ENCODE data around the gene RRAS2.
A peak's percentile ranks its signal among the peaks of the same experiment; 100 is the strongest.

Gene RRAS2

DNA sequence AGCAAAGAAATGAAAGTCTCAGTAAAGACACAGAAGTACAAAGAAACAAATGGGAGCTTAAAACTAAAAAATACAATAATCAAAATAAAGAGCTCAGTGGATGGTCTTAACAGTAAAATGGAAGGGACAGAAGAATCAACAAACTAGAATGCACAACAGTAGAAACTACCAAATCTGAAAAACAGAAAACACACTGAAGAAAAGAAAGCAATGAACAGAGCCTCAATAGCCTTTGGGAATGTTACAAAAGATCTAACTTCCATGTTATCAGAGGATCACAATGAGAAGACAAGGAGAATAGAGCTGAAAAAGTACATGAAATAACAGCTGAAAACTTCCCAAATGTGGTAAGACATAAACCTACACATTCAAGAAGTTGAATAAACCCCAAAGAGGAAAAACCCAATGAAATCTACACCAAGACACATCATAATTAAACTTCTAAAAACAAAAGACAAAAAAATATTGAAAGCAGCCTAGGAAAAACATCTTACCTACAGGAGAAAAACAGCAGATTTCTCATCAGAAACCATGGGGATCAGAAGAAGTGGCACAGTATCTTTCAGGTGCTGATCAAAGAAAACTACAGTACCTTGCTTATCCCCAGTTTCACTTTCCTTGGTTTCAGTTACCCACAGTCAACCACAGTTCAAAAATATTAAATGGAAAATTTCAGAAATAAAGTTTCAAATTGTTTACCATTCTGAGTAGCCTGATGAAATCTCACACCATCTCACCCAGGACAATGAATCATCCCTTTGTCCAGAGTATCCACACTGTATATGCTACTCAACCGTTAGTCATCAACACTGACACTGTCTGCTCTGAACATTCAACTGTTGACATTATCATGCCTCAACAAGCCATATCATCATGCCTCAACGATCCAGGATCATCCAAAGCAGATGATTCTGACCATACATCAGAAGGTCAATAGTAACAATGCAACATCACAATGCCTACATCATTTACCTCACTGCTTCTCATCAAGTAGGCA, 22.2 kb downstream of the RRAS2 start:
- DNase-seq (ENCODE audit: low read depth in 2 of 2) = no peak

DNA sequence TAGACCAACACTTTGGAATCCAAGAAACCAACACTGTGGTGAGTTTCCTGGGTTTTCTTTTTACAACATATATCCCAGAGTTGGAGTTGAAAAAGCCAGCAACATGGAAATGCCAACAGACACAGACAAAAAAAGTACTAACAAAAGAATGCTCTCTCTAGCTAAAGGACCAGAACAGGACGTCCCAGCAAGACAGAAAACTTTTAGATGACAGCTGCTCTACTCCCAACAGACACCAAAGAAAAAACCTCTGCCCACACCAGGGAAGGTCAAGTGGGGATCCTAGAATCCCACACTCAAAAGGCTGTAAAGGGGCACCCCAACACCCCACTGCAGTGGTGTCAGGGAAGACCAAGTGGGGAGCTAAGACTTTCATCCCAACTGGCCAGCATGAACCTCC, 23.3 kb downstream of the RRAS2 start:
- no peak for DNase-seq (ENCODE audit: low read depth in 2 of 2)

DNA sequence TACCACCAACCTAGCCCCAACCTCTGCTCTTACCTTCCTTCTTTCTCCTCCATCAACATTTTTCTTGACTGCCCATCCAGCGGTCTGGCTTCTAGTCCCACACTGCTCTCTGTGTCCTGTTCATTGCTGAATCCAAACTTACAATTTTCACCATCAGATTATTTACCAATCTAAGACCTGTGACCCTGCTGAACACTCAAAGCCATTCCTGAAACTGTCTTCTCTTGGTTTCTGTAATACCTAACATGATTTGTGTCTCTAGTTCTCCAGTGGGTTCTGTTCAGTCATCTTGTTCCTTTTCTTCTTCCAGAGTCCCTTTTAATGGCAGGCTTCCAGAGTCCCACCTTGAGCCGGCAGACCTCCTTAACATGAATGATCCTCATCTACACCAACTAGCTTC, 24.1 kb downstream of the RRAS2 start:
- no peak for DNase-seq (ENCODE audit: low read depth in 2 of 2)

DNA sequence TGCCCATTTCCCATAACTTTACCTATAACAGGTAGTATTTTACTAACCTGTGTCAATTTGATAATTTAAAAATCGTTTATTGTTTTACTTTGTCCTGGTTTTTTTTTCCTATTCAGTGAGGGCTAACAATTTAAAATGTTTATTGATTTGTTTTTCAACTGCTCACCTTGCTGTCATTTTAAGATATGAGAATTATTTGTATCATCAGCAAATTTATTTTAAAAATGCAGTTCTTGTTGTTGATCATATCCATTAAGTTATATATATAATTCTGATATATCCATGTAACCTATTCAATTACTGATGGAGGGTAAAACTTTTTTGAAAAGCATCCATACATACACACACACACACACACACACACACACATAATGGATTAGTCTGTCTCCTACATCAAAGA, 24.8 kb downstream of the RRAS2 start:
- no peak for DNase-seq (ENCODE audit: low read depth in 2 of 2)

DNA sequence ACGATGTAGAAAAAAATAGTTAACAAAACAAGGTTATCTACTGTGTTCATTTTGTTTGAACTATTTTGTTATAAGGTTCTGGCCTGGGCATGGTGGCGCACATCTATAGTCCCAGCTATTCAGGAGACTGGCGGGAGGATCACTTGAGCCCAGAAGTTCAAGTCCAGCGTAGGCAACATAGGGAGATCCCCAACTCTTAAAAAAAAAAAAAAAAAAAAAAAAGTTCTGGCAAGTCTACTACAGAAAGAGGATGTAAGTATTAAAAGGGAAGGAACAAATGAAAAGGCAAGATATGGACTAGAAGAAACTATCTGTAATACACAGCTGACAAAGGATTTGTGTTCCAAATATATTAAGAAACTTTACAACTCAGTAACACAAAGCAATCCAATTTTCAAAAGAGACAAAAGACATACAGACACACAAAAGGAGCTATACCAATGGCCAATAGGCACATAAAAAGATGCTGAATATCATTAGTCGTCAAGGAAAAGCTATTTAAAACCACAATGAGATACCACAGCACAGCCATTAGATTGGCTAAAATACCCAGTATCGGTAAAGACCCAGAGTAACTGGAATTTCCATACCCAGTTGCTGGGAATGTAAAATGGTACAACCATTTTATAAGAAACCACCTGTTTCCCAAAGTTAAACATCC, 27.4 kb downstream of the RRAS2 start:
- DNase-seq (ENCODE audit: low read depth in 2 of 2) = no peak

DNA sequence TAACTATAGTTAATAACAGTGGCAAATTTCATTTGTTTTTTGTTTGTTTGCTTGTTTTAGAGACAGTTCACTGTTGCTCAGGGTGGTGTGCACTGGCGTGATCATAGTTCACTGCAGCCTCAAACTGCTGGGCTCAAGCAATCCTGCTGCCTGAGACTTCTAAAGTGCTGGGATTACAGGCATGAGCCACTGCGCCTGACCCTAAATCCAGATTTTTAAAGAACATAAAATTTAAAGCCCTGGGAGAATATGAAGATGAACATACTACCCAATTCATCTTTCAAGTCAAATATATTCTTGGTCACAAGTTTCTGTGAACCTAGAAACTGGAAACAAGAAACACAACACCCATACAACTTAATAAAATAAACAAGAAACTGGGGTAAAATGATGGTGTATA, 28.1 kb downstream of the RRAS2 start:
- no peak for DNase-seq (ENCODE audit: low read depth in 2 of 2)

DNA sequence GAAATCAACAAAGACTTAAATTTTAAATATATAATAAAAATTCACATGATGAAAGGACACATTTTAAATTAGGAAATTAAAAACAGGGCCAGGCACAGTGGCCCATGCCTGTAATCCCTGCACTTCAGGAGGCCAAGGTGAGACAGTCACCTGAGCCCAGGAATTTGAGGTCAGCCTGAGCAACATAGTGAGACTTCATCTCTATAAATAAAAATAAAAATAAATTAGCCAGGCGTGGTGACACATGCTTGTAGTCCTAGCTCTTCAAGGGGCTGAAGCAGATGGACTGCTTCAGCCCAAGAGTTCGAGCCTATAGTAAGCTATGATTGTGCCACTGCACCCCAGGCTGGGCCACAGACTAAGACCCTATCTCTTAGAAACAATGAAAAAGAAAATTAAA, 29.3 kb downstream of the RRAS2 start:
- no peak for DNase-seq (ENCODE audit: low read depth in 2 of 2)

DNA sequence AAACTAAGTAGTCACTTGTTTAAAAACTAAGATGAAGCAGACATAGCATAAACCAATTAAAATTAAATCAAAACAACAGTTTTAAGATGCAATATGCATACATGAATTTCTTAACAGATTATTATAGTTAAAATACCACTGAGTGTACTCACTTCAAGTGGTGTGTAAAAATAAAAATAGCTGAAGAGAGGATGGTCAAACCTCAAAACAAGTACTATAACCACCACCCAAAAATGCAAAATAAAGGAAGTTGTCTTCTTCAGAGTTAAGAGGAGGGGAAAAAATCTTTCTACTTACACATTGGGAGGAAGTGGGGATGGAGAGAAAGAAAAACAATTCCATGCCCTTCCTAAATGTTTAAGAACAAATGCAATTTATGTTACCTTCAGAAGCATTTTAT, 31.9 kb downstream of the RRAS2 start:
- no peak for DNase-seq (ENCODE audit: low read depth in 2 of 2)

DNA sequence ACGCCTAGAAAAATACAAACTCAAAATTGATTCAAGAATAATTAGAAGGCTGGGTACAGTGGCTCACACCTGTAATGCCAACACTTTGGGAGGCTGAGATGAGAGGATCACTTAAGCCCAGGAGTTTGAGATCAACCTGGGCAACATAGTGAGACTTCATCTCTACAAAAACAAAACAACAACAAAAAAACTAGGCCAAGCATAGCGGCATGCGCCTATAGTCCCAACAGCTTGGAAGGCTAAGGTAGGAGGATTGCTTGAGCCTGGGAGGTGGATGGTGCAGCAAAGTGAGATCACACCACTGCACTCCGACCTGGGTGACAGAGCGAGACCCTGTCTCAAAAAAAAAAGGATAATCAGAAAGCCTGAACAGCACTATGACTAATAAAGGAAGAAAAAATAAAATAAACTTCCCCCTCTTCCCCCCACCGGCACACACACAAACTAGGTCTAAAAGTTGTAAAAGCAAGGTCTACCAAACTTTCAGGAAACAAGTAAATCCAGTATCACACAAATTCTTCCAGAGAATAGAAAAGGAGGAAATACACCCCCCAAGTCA, 35.8 kb downstream of the RRAS2 start:
- DNase-seq (ENCODE audit: low read depth in 2 of 2) = no peak

DNA sequence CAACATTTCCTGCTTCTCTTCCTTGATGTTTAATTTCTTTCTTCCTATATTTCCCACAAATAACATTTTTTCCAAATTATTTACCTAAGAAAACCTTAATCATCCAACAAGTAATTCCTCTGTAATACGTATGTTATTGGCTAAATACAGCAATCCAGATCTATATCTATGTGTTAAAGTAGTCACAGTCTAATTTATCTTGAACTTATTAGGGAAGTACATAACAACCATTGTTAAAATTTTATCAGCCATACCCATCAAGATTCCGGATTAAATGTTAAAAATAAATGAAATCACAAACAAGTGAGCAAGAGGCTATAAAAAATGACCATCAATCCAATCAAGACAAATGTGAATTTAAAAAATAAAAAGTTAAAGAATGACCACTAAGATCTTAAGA, 36.5 kb downstream of the RRAS2 start:
- no peak for DNase-seq (ENCODE audit: low read depth in 2 of 2)

DNA sequence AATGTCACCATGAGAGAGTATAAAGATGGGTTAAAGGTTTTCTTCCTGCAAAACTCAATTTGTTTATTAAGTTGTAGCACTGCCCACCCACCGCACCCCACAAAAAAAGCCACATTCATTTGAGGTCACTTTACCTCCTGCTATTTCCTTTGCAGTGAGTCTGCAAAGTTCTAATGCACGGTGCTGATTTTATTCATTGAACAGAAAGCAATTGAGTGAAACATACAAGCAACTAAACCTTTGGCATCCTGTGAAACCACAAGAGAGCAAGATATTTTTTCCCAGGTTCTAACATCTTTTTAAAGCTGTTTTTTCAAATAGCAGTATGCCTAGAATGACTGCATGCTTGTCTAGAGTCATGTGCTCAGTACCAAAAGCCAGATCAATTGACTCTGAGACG, 39.0 kb downstream of the RRAS2 start:
- peak in 1 of 2 donors; percentile 6 for DNase-seq (ENCODE audit: low read depth in 2 of 2)

DNA sequence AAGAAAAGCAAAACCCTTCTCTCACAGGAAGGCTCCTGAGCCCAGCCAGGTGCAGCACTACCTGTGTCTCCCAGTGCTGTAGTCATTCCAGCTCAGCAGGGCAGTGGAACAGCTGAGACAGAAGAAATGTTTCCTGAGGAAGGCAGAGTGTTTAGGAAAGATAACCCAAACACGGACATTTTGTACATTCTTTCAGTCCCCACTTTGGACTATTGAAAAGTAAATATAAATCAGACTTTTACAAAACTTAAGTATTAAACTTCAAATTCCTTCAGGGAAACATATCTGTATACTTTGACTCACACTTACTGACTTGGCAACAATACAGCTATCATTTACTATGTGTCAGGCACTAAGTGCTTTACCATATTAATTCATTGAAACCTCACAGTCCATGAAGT, 40.4 kb downstream of the RRAS2 start:
- no peak for DNase-seq (ENCODE audit: low read depth in 2 of 2)

DNA sequence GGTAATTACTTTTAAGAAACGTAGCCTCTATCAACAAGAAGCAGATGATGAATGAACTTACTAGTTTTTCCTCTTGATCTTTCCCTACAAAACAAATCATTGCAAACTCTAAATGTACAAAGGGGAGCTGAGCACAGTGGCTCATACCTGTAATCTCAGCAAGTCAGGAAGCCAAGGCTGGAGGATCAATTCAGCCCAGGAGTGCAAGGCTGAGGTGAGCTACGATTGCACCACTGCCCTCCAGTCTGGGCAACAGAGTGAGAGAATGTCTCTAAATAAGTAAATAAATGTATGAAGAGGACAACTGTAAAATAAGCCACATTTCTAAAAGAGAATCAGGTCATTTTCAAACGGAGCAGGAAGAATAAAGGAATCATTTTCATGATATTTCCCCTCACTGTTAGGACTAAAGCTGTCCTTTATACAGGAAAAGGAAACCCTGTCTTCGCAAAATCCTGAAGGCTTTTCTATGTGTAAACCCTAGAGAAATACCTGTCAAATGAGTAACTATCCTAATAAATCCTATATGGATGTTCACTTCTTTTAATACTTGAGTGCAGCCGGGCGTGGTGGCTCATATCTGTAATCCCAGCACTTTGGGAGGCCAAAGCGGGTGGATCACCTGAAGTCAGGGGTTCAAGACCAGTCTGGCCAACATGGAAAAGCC, 41.2 kb downstream of the RRAS2 start:
- no peak for DNase-seq (ENCODE audit: low read depth in 2 of 2)

DNA sequence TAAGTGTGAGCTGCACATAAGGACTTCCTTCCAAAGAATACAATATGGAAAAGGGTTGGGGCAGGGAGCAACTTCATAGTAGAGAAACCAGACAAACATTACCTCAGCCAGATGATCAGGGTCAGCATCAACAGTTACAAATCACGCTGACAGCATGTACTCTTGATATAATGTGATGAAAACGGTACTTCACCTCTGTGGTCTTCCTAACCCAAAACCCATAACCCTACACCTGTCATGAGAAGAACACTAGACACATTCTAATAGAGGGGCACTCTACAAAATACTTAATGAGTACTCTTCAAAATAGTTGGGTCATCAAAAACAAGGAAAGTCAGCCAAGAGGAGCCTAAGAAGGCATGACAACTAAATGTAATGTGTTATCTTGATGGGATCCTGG, 43.9 kb downstream of the RRAS2 start:
- no peak for DNase-seq (ENCODE audit: low read depth in 2 of 2)

DNA sequence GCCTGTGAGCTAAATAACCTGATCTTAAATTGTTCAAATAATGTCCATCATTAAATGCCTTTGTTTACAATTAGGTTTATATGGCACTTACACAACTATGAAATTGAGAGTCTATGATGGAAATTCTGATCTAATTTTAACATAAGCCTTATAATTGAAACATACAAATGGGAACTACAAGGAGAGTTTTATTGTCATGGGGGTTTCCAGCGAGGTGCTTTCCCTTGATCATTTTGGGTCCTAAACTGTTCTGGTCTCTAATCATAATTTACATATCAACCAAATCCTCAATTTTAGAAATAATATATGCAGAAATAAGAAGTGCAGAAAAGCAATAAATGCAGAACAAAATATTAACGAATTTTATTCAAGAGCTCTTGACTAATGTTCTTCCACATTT, 44.9 kb downstream of the RRAS2 start:
- no peak for DNase-seq (ENCODE audit: low read depth in 2 of 2)

DNA sequence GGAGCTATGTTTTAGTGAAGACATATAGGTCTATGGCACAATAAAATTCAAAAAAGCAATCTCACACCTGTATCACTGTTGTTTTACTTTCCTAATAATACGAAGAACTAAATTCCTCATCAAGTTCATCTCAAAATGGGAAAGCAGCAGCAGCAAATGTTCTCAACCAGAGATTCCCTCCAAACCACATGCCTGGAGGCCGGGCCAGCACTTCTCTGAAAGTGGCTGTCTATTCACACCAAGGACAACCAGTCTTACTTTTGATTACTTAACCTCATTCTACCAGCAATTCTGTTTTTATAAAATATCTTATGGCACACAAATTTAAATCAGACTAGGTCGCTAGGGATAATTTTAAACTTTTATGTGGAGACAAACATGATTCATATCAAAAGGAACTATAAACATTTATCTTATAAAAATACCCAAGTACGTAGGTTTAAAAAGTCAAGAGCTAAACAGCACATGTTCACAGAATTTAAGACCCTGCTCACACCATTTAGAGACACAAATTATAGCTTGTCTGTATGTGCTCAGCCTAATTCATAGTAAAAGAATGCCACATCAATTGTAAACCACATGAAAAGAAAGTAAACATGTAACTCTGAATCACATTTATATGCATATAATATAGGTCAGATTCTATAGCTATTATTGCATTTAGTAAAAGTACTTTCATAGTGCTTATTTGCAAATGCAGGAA, 46.1 kb downstream of the RRAS2 start:
- no peak for DNase-seq (ENCODE audit: low read depth in 2 of 2)

DNA sequence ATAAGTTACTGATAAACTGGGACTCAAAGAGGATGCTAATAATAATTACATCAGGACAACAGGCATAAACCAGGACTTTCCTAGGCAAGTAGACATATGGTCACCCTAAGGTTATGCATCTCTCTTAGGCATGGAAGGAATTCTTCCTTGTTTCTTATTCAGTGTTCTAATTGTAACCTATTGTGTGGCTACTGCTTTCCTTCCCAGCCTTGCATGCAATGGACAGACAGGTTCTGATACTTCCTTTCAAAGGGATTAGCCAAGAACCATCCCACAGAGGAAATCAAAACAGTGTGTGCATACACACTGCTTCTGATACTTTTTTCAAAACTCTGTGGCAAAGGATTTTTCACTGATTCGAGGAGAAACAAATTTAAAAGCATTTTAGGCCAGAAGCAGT, 48.3 kb downstream of the RRAS2 start:
- no peak for DNase-seq (ENCODE audit: low read depth in 2 of 2)

DNA sequence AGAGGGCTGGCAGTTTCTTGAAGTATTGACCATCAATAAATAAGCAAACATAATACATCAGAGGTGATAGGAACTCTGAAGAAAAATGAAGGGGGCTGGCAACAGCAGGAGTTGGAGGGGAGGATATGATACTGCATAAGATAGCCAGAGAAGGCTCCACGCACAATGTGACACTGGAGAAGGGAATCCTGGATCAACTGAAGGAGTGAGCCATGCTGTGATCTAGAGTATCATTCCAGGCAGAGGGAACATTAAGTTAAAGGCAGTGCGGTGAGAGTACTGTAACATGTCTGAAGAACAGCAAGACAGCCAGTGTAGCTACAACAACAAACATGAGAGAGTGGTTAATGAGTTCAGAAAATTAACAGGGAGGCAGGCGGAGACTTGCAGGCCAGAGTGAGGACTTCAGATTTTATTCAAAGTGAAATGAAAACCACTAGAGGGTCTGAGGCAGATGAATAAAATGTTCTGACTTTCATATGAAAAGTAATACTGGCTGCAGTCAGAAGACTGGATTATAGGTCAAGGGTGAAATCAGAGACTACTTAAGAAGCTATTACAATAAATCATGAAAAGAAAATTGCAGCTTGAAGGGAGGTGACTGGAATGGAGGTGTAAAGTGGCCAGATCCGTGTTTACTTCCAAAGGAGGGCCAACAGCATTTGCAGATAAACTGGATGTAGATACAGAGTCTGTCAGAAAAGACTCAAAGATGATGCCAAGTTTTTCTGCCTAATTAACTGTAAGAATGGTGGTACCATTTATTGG, 49.4 kb downstream of the RRAS2 start:
- DNase-seq (ENCODE audit: low read depth in 2 of 2) = no peak

DNA sequence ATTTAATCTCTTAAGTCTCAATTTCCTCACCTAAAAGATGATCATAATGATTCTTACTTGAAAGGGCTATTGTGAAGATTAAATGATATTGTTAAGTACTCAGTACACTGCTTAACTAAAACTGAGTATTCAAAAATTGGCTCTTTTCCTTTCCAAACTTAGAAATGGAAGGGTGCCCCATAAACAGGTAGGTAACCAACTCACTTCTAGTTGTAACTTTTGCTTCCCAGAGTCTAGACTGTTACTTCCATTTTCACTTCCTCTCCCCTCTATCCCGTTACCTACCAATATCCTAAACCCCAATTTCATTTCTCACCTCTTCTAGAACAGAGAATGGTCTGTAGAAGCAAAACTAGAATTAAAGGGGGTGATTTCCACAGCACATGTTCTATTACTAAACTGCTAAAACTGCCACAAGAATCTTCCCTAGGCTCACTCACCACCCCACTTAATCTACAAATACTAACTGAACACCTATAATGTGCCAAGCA, 50.0 kb downstream of the RRAS2 start:
- DNase-seq (ENCODE audit: low read depth in 2 of 2) = no peak

DNA sequence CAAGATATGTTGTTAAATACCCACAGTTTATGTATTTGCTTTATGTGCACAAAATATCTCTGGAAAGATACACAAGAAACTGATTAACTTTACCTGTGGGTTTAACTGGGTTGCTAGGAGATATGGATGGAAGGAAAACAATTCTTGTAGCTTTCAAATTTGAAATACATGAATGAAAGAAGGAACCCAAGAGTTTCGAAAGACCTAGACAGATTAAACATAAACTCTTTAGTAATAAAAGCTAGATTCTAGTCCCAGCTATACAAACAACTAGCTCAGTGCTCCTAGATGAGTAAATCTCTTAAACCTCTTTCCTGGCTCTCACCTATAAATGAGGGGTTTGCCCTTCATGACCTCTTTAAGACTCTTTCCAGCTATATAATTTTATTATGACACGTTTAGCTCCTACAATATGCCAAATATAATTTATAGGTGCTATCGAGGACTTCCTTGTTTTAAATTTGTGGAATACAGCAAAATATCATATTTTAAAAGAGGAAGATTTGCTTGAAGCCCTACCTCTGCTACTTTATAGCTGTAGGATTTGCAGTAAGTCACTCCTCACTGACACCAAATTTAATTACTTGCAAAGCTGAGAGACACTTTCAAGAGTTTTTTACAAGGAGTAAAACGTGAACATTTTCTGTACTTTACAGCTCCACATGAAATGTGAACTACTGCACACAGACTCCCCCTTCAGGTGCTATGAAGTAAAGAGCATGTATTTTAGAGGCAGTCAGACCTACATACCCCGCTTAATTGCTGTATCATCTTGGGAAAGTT, 50.7 kb downstream of the RRAS2 start:
- DNase-seq (ENCODE audit: low read depth in 2 of 2) = no peak

Data from activated CD8-positive, alpha-beta memory T cell treated with anti-CD3 and anti-CD28 coated beads for 4 hours (primary cell).